GM19452 (cell line): ENCODE data around the gene RBFA.

Source experiments
- ATAC-seq: cut with Tn5 transposase; IDR thresholded peaks from one replicate; pipeline ENCODE4 v1.9.1; 2021; ENCODE audit not compliant: unreplicated experiment

Gene RBFA

GRCh38 chr18:80070825-80071224 lies 36.6 kb downstream of the RBFA start:
- no peak for ATAC-seq

DNA sequence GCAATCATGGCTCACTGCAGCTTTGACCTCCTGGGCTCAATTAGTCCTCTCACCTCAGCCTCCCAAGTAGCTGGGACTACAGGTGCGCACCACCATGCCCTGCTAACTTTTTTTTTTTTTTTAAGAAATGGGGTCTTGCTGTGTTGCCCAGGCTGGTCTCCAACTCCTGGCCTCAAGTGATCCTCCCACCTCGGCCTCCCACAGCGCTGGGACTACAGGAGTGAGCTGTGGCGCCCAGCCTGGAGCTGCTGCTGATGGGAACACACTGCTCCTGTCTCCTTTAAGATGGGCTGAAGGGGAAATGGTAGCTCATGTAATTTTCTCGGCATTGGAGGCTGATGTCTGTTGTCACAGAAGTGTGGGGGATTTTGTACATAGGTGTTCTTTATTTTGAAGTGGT lies 39.9 kb downstream of the RBFA start:
- ATAC-seq, result no peak

DNA sequence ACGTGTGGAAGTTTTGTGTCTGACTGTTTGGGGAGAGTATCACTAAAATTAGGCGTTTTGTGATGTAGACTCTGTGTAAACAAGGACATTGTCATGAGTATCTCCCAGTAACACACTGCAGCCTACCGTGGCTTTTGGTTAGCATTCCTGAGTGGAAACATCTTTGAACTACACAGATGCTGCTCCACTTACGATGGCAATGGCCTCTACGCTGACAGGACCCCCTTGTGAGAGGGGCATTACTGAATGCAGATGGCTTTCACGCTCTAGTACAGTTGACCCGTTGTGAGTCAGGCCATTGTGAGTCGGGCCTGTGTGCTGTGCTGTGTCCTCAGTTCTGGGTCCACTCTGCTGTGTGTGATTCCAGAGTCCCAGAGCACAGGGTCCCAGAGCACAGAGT lies 40.5 kb downstream of the RBFA start:
- no peak for ATAC-seq

DNA sequence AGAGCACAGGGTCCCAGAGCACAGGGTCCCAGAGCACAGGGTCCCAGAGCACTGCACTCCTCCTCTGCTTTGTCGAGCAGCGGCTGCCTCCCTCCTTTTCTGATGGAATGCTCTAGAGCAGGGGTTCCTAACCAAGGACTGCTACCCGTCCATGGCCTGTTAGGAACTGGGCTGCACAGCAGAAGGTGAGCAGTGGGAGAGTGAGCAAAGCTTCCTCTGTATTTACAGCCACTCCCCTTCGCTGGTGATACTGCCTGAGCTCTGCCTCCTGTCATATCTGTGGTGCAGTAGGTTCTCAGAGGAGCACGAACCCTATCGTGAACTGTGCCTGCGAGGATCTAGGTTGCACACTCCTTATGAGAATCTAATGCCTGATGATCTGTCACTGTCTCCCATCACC lies 41.7 kb downstream of the RBFA start:
- no peak for ATAC-seq

- ATAC-seq, result no peak
These were observed 42.1 kb downstream of the RBFA start for GRCh38 chr18:80076379-80076778.

DNA sequence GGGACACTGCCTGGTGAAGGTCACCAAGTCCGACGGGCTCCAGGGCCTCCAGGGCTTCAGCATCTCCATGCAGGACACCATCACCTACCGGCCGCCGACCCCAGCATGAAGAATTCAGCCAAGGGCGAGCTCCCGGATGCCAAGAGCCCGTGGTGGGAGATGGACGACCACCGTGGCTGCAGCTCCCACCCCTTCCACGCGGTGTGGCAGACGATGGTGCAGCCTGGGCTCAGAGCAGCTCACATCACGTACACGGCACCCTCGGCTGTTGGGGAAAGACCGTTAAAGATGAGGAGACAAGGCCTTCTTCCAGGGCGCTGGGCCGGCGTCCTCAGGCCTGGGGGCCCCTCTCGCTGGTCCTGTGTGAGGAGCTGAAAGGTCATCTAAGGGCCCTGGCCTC lies 43.6 kb downstream of the RBFA start:
- no peak for ATAC-seq
